Fibroblast of skin of right biceps (primary cell): ENCODE results near the gene THTPA.

Source experiments
- DNase-seq: peaks from one replicate; pipeline ENCODE4 v3.0.0-alpha.2; 2013

THTPA gene

DNA sequence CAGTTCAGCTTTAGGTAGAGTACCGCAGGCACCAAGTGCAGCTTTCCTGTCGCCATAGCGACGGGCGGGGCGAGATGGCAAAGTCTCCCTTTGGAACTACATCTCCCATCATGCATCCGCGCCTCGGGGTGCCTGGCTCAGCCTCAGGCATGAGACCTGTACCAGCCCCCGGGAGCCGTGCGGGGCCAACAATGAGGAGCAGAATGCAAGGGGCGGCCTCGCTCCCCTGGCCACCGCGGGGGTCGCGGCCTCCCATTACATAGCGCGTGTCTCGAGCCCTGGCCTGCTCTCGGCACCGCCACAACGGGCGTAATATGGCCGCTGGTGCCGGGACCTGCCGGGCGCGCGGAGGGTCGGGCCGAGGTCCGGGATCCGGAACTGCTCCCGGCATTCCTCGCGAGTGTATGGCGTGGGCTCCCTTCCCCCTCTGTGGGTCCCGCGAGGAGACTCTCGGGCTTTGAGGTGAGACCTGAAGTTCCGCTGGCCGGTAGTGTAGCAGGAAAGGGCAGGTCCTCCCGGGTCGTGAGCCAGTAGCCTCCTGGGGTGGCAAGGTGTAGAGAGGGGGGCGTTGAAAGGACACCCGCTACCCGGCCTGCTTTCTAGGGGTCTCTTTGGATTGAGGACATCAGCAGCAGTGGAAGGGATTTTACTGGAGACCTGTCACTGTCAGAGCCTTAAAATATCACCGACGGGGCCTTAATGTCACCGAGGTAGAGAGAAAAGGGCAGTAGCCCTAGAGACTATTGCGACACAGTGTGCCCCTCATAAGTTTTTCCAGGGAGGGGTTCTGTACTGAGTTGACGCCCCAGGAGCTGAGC lies at the start of gene THTPA:
Gene THTPA (plus strand): TSS at position 390 of the 818 bp plus-strand sequence. CDS start 487 bp downstream, outside the sequence.
- peak; percentile 87 for DNase-seq

GRCh38 chr14:23512156-23512555 lies 43.9 kb upstream of the THTPA start:
- DNase-seq = no peak

- DNase-seq = no peak
Measured at GRCh38 chr14:23513005-23513817, 42.9 kb upstream of the THTPA start.

DNA sequence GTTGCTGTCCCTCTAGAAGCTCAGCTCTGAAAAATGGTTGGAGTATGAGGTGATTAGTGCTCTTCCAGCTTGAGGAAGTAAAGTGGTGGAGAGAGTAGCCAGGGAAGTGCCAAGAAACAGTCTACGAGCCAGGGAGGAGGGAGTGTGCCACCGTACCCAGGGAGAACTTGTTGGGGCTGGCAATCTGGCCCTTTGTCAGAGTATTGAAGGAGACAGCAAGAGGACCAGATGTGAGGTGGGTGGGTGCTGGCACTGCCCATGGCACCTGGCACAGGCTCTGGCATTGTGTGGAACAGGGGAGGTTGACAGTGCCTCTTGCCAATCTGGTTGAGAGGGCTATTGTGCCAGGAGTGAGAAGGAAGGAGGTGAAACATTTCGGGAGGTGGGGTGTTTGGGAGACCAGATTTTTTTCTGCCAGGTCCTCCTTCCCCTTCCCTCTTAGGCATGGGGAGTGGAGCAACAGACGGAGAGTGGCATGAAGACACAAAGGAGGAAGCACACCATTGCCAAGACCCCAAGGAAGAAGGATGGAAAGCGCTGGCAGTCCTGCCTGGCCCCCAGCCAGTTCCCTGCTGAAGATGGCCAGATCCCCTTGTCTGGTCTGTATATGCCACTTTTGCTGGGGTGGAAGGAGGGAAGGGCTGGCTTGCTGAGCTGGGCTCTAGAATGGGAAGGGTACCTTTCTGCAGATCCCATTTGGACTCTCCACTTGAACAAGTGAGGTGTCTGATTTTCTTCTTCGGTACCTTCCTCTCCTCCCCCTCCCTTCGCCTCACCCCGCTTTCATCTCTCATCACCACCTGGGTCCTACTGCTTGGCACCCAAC lies 42.0 kb upstream of the THTPA start:
- DNase-seq = no peak

DNA sequence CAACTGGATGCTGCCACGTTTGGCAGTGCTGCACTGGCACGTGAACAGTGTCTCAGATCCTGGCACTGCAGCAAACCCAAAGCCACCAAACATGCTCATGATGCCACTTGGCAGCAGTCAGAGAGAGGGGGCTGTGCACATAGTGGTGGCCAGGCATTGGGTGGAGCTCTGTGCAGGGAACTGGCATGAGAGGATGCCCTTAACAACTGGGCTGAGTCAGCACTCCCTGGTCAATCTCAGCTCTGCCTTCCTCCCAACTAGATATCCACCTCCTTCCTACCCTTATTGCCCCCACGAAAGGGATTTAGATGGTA lies 41.5 kb upstream of the THTPA start:
- DNase-seq = no peak

DNA sequence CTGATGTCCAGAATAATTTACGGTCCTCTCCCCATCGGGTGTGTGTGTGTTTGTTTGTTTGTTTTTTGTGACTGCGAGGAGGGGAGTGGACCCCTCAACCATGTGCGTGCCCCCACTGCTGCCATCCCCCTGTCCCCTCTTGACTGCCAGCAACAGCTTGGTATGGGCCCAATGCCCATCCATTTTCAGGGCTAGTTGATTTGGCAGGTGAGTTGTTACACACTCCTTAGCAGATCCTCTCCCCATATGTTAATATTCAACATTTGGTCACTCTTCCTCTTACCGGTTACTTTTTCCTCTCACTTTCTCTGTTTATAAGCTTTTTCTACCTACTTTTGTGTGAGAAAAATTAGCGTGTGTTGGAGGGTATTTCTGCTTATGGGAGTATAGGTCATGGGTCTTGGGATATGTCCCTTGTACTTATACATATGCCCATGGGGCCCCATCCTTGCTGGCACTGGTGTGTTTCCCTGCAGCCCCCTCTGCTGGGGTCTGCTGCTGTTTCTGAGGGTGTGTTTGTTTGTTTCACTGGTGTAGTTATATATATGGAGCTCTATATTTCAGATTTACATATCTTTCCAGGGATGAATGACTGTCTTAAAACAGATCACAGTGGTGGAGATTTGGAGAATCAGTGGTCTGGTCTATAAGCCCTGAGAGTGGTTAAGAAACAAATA lies 38.3 kb upstream of the THTPA start:
- no peak for DNase-seq

DNA sequence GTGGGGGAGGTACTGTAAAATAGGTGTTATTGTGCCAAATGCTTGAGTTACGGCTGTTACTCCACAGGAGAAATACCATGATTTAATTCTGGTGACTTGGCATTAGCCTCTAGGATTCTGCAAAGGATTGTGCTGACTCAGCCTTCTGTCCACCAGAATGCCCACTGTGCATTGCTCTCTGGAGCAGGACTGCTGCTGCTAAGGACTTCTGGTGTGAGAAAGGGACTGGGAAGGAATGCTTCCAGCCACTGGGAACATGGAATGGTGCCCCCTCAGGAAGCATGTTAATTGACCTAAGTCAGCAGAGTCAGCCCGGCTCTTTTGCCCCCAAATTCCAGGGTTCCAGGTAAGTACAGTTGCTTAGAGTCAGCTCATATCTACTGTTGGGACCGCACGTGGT lies 37.4 kb upstream of the THTPA start:
- no peak for DNase-seq

DNA sequence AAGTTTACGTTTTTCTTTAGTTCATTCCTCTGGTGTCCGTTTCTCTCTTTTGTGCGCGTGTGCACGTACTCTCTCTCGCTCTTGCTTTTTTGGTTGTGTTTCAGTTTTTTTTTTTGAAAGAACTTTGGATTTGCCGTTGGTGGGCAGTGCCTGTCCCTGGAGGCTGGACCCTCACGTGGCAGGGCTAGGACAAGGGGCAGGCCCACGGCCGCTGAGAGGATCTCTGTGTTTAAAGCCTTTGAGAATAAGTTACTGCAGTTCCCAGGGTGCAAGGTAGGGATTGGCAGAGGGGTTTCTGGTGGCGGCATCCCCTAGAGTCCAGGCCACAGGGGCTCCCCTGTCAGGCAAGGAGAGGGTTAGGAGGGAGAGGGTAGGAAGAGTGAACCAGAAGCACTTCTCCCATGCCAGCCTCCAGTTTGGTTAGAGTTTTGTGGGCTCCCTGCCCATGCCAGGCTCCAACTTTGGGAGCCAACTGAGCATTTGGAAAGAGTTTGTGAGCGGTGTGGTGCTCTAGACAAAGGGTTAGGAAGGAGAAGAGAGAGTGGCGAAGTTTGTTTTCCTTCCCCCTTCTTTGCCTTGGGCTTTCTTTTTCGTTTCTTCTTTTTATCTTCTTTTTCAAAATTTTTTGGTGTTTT lies 35.1 kb upstream of the THTPA start:
- DNase-seq = no peak

DNA sequence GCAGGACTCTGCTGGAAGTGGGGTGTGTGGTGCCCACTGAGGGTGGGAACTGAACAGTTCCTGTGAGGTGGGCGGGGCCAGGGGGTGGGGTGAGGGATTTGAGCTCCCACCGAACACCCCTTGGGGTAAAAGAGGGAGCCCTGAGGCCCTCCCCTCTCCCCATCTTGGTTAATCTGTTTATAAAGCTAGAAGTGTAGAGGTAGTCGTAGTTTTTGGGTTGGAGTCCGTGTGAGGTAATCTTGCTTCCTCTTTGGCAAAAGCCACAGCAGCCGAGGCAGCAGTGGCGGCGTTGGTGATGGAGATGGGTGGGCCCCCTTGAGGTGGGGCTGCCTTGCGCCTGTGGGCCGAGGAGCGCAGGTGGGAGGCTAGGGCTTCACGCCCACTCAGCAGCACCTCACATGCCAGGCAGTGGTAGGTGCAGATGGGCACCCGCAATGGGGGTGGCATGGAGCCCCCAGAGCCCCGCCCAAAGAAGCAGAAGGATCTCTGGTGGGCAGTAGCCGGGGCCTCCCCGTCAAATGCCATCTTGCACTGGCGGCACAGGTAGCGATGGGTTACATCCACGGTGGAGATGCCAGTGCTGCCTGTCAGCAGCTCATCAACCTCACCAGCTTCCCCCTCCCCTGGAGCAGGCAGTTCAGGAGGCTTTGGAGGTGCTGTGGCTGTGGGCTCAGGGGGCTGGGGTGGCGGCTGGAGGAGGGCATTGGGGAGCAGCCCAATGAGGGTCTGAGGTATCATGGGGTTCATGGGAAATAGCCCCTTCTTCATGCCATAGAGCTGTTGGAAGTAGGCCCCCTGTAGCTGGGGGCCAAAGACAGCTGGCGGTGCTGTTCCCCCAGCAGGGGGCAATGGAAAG lies 34.1 kb upstream of the THTPA start:
- no peak for DNase-seq

DNA sequence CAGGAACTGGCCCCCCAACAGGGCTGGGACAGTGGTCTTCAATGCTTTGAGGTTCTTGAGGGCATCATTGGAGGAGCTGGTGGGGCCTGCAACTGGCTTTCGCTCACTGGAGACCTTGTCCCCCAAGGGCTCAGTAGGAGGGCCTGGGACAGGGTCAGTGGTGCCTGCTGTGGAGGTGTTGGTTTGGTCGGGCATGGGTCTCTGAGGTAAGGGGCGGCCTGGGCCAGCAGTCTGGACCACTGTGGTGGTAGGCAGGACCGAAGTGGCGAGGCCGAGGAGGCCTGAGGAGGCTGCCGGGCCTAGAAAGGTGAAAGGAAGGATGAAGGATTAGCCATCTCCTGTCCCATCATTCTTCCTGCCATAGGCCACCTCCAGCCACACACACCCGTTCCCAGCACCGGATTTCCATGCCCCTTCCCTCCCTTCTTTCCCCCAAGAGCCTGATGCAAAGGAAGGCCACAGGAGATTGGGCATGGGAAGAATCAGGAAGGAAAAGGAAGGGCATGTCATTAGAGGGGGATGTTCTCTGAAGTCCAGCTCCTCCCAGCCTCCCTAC lies 33.4 kb upstream of the THTPA start:
- DNase-seq = no peak

DNA sequence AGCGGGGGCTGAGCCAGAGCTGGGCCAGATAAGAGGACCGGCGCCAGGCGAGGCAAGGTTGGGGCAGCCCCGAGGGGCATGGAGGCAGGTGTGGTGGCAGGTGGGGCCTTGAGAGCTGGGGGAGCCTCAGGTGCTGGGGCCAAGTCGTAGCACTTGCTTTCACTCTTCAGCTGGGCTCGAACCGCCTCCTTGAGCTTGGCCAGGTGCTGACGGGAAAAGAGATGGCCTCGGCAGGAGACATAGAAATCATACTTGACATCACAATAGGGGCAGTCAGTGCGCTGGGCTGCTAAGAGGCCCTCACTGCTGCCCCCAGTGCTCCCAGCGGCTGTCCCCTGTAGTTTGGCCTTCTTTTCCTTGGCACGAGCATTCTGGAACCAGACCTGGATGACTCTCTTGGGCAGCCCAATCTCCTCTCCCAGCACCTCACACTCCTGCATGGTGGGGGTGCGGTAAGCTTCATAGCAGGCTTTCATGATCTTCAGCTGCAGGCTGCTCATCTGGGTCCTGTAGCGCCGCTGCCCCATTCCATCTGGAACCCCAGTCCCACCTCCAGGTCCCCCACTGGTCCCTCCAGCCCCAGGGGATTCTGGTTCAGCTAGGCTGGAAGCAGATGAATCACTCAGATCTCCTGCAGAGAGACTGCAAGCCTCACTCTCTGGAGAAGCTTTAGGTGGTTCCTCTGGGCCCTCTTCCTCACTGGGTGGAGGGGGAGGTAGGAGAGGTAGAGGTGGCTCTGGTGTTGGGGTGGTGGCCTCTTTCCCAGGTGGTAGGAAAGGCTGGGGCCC lies 32.6 kb upstream of the THTPA start:
- DNase-seq = no peak

- no peak for DNase-seq
Measured at GRCh38 chr14:23524954-23525353, 31.1 kb upstream of the THTPA start.

GRCh38 chr14:23525611-23526010 lies 30.5 kb upstream of the THTPA start:
- DNase-seq = no peak

- DNase-seq = no peak
Measured at GRCh38 chr14:23528555-23528954, 27.5 kb upstream of the THTPA start.

DNA sequence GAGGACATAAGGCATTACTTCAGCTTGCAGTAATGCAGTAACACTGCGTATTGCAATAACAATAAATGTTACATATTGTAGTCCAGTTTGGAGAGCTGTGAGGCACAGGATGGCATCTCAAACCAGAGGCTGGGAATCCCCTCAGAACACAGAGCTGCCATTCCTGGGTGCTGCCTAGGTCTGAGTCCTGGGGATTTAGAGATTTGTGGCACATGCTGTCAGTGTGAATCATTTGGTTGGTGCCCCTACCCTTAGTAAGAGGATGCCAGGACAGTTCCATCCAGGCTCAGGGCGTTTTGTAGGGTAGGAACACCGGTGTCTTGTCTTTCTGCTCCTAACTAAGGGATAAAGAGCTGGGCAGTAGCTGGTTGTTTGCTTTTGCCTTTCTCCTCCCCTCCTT lies 27.1 kb upstream of the THTPA start:
- no peak for DNase-seq

- DNase-seq = no peak
Measured at GRCh38 chr14:23530375-23531055, 25.6 kb upstream of the THTPA start.

- DNase-seq = no peak
Measured at GRCh38 chr14:23531391-23531790, 24.7 kb upstream of the THTPA start.

DNA sequence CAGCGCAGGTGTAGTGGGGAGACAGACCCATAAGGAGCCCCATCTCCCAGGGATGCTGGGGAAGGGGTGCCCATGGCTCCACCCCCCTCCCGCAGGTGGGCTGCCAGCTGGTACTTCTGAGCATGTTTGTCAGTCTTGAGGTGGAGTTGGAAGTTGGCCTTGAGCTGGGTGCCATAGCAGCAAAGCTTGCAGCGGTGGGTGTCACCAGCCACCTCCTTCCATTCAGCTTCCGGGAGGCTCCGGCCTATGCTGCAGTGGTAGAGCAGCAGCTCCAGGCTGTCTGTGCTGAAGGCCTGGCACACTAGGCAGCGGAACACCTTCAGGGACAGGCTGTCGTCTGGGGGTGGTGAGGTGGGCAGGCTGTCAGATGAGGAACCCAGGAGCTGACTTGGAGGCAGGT lies 23.4 kb upstream of the THTPA start:
- no peak for DNase-seq

DNA sequence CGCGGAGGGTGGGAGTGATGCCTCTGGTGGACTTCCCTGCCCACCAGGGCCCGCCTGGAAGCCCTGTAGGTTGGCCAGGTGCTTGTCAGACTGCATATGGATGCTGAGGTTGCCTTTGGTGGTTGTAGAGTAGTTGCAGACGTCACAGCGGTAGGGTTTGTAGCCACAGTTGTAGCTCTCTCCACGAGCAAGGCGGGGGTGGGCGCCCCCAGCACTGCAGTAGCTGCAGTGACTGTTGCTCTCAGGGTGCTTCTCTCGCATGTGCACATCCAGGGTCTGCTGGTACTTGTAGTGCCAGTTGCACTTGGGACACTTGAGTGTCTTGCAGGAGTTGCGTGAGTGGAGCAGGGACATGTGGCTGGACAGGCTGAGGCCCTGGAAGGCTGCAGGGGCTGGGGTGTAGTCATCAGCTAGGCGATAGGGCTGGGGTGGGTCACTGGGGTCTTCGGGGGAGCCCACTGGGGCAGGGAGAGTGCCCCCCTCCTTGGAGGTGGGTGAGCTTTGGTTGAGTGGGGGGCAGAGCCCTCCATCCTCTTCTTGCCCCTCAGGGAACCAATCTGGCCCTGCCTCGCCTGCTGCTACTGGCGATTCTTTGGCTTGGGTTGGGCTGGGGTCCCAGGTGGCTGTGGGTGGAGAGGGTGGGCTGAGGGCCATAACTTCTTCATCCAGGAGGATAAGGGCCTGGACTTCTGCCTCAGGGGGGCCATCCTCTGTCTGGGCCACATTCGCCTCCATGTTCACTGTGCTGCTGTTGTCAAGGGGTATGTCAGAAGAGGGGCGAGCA lies 22.2 kb upstream of the THTPA start:
- DNase-seq = no peak
